Epithelial cell of esophagus (primary cell): Measurements from ENCODE around the gene ITSN2.
"Not testable (repeated sequence)": the region's sequence is repeated elsewhere in the genome, so short reads cannot be mapped to it uniquely, and the experiment has no call there.

Source experiments
- DNase-seq: peaks from one replicate; pipeline ENCODE4 v3.0.0; 2010; ENCODE audit warnings: low read depth
- H3K4me3 ChIP-seq: 2 replicates; pipeline ENCODE4 v1.5.1; 2011; ENCODE audit warnings: mild to moderate bottlenecking, low read length, control low read depth
- TF ChIP-seq, protein P1 (sequence below): IDR thresholded peaks from 2 replicates; pipeline ENCODE4 v1.5.1; 2011; ENCODE audit warnings: low read depth, mild to moderate bottlenecking, low read length, control low read depth, inconsistent platforms; ENCODE audit not compliant: insufficient read depth; ENCODE audit errors: missing control alignments

Gene ITSN2

DNA sequence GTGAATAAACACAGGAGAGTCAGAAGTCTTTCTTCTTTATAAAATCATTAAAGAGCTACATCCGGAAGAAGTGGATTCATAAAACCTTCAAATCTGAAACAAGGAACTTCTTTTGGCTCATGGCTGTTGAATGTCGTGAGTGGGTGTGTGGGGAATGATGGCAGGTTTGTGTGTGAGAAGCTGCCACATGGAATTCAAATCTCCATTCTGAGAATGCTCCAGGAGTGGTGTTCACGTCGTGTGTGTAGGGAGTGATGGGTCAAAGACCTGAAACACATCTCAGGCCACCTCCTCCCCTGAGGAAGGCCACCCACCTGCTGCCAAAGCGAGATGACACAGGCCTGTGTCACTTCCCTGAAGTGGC is 156.6 kb downstream of the ITSN2 start:
- no peak overlapping the region for H3K4me3 ChIP-seq
- DNase-seq = no peak
- TF ChIP-seq, protein P1, sequence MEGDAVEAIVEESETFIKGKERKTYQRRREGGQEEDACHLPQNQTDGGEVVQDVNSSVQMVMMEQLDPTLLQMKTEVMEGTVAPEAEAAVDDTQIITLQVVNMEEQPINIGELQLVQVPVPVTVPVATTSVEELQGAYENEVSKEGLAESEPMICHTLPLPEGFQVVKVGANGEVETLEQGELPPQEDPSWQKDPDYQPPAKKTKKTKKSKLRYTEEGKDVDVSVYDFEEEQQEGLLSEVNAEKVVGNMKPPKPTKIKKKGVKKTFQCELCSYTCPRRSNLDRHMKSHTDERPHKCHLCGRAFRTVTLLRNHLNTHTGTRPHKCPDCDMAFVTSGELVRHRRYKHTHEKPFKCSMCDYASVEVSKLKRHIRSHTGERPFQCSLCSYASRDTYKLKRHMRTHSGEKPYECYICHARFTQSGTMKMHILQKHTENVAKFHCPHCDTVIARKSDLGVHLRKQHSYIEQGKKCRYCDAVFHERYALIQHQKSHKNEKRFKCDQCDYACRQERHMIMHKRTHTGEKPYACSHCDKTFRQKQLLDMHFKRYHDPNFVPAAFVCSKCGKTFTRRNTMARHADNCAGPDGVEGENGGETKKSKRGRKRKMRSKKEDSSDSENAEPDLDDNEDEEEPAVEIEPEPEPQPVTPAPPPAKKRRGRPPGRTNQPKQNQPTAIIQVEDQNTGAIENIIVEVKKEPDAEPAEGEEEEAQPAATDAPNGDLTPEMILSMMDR = no peak

DNA sequence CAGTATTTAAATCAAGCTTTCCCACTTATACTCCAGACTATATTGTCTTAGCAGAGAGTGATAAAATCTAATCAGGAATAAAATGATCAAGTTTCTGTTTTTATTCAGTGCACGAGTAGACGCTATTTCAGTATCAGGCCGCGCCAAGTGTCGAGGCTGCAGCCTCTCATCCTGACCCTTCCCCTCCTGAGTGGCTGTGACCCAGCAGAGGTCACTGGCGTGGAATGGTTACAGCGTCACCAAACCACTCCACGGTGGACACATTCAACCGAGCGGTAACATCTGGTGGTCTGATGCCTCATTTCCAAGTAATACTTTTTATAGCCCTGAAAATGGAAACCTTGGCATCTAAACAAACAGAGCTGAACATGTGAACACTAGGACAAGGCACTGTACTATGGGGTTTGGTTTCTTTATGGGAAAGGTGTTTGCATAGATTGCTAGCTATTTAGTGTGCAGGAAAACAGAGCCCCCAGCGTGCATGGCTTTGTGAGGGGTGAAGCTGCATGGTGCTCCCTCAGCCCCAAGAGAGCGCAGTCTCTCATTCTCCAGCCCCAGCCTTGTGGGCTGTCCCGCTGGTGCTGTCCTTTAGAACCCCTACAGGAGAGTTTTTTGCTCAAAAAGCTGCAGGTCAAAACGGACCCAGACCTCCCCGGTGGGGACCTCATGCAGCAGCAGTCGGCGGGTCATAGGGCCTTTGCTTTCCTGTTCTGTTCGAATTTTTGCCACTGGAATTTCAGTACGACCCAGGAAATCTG is 157.1 kb downstream of the ITSN2 start:
- no peak overlapping the region for H3K4me3 ChIP-seq
- DNase-seq = no peak
- TF ChIP-seq, protein P1 = no peak

DNA sequence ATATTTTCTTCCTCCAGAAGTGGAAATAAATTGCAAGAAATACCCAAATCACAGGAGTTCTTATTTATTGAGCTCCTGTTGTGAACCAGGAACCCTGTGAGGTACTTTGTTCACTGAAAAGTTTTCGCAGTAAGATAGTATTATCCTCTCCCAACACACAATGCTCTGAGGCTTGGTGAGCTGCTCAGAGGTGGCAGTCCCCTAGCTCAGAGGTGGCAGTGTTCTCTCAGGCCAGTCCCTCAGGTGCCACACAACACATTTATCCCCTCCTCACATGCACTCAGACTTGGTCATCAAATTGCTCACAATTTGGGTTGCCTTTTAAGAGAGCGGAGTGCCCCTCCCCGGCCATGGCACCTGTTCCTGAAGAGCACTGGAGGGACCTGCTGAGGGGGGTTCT is 159.5 kb downstream of the ITSN2 start:
- TF ChIP-seq, protein P1 = no peak
- no peak for DNase-seq

DNA sequence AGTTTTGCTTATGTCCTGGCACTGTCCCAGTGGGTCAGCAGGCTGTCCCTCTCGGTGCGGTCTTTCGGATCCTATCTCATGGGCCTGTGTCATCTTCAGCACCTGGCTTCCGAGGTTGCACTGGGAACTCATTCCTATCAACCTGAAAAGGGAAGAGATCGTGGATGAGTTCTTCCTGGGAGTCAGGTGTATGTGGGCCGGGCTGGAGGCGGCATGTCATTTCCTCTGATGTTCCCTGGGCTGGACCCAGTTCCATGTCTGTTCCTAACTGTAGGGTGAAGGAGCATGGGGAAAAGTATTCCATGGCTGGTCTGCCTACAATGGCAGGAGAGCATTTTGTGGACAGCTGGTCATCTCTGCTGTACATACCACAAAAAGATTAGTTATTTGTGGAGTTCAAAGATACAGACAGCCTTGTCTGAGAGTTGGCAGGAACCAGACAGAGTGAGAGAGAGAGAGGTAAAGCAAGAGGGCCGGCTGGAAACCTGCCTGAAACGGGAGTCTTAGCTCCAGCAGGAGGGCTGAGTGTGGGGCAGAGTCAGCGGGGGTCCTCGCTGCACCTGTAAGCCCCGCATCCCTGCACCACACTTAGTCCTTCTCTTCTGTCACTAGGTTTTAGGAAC is 160.3 kb downstream of the ITSN2 start:
- TF ChIP-seq, protein P1 = no peak
- DNase-seq = no peak
- no peak overlapping the region for H3K4me3 ChIP-seq

More for the DNA sequence above, 159.5 kb downstream of the ITSN2 start:
- no peak overlapping the region for H3K4me3 ChIP-seq

DNA sequence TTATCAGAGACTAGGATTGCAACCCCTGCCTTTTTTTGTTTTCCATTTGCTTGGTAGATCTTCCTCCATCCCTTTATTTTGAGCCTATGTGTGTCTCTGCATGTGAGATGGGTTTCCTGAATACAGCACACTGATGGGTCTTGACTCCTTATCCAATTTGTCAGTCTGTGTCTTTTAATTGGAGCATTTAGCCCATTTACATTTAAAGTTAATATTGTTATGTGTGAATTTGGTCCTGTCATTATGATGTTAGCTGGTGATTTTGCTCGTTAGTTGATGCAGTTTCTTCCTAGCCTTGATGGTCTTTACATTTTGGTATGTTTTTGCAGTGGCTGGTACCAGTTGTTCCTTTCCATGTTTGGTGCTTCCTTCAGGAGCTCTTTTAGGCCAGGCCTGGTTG is 163.1 kb downstream of the ITSN2 start:
- H3K4me3 ChIP-seq, DNase-seq: not testable (repeated sequence)

DNA sequence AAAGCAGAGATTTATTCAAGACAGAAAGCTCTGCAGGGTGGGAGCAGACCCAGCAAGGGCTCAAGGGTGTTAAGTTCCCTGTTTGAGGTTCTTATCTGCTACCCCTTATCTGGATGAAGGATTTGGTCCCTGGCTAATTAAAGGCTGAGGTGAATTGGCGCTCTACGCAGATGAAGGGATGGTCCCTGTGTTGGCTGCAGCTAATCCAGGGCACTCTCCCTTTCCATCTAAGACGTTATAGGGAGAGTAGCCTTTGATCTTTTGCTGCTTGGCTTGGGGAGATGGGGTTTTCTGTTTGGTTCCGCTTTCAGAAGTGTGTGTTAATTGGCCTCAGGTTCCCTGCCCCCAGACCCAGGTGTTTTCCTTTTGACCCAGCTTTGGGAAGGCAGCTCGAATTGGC is 168.5 kb downstream of the ITSN2 start:
- TF ChIP-seq, protein P1 = no peak
- DNase-seq = no peak

DNA sequence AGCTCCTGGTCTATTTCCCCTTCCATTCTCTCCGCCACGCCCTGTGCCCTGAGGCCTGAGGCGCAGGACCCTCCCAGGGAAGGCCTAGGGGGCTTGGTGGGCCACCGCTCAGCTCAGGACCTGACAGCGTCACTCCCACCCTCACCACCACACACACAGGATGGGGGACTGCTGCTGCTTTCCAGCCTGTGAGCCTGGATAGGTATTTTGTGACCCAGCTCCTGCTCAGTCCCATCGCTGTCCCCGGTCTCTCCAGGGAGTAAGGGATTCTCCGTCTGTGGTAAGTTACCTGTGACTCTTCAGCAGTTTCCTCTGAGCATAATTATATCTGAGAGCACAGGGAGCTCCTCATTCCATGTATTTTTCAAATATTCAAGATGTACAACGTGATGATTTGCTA is 169.2 kb downstream of the ITSN2 start:
- DNase-seq = no peak
- H3K4me3 ChIP-seq = no peak overlapping the region
- TF ChIP-seq, protein P1 = no peak

More for the DNA sequence above, 168.5 kb downstream of the ITSN2 start:
- H3K4me3 ChIP-seq = no peak overlapping the region
